Nephron progenitor cell (in vitro differentiated cells): ENCODE measurements around the gene DGKB.

Experiments
- DNase-seq: peaks from one replicate; pipeline ENCODE4 v3.0.0; 2021
- H3K27ac Mint-ChIP-seq: 2 replicates; pipeline ENCODE4 v1.8.0; 2021; ENCODE audit warnings: mild to moderate bottlenecking, moderate library complexity, mixed read lengths
- H3K27me3 Mint-ChIP-seq: 2 replicates; pipeline ENCODE4 v1.8.0; 2021; ENCODE audit warnings: mild to moderate bottlenecking, low read depth, mixed read lengths; ENCODE audit not compliant: poor library complexity
- H3K36me3 Mint-ChIP-seq: 2 replicates; pipeline ENCODE4 v1.8.0; 2021; ENCODE audit warnings: low read depth, mixed read lengths
- H3K4me1 Mint-ChIP-seq: 2 replicates; pipeline ENCODE4 v1.8.0; 2021; ENCODE audit warnings: mixed read lengths
- H3K4me3 Mint-ChIP-seq: 2 replicates; pipeline ENCODE4 v1.8.0; 2021; ENCODE audit warnings: mild to moderate bottlenecking, moderate library complexity, mixed read lengths
- H3K9me3 Mint-ChIP-seq: 2 replicates; pipeline ENCODE4 v1.8.0; 2021; ENCODE audit warnings: mild to moderate bottlenecking, moderate library complexity, mixed read lengths
- CTCF ChIP-seq: fragments of 200-600 bp; sonication (generic); IDR thresholded peaks from 2 replicates; pipeline ENCODE4 v1.5.0; 2021; ENCODE audit warnings: antibody characterized with exemption

Gene DGKB

DNA sequence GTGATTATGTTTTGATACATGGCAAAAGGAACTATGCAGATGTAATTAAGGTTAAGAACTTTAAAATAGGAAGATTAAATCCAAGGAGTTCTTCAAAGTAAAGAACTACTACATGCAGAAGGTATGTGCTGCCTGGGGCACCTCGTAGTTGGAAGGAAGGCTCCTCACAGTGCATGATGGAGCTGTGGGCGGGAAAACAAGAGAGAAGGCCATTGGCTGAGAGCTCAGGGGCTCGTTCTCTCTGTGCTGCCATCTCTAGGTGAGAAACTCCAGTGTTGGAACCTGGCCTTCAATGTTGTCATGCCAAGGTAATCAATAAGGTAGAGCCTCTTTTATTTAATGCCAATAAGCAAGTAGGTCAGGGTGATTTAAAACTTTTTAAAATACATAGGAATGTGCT is 521.7 kb downstream of the DGKB start:
- H3K27ac Mint-ChIP-seq, result no peak overlapping the region

GRCh38 chr7:14377646-14378266 is 524.8 kb downstream of the DGKB start:
- no peak overlapping the region for H3K27ac Mint-ChIP-seq

More for the DNA sequence above, 521.7 kb downstream of the DGKB start:
- DNase-seq, result no peak
- Mint-ChIP-seq H3K27me3 (no peaks in the 10 kb centered on the region), H3K36me3 (no peaks in the 10 kb centered on the region), H3K4me3 (no peak overlapping the region), H3K9me3 (no peaks in the 10 kb centered on the region), H3K4me1 (no peaks in the 10 kb centered on the region)
- no peak for TF ChIP-seq CTCF

GRCh38 chr7:14376711-14377110 is 525.8 kb downstream of the DGKB start:
- Mint-ChIP-seq H3K27ac (no peak overlapping the region), H3K9me3 (no peaks in the 10 kb centered on the region), H3K36me3 (no peaks in the 10 kb centered on the region), H3K27me3 (no peaks in the 10 kb centered on the region), H3K4me3 (no peak overlapping the region), H3K4me1 (no peaks in the 10 kb centered on the region)
- TF ChIP-seq CTCF, result no peak
- no peak for DNase-seq

More at GRCh38 chr7:14377646-14378266, 524.8 kb downstream of the DGKB start:
- no peaks in the 10 kb centered on the region for H3K27me3 Mint-ChIP-seq
- no peak overlapping the region for H3K4me3 Mint-ChIP-seq
- no peak for DNase-seq
- no peak for TF ChIP-seq CTCF
- no peaks in the 10 kb centered on the region for H3K36me3 Mint-ChIP-seq
- H3K9me3 Mint-ChIP-seq, result no peaks in the 10 kb centered on the region
- H3K4me1 Mint-ChIP-seq, result no peaks in the 10 kb centered on the region

DNA sequence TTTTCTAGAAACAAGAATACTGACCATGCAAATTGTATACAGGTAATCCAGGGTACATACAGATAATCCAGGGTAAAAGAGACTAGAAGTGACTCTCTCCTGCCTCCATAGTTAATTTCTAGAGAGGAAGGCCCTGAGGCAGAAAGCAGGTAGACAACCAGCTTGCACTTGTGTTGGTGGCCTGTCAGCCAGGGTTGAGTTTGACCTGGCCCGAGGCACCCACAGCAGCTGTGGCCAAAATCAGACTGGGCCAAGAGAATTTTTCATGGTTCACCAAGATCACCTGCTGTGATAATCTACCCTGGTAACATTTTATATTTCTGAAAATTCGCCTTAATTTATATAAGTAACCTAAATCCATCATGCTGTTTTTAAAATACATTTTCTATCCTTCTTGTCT is 526.6 kb downstream of the DGKB start:
- H3K9me3 Mint-ChIP-seq, result no peaks in the 10 kb centered on the region
- H3K27me3 Mint-ChIP-seq, result no peaks in the 10 kb centered on the region
- DNase-seq, result no peak
- no peak for TF ChIP-seq CTCF
- H3K27ac Mint-ChIP-seq, result no peak overlapping the region
- no peak overlapping the region for H3K4me3 Mint-ChIP-seq
- no peaks in the 10 kb centered on the region for H3K36me3 Mint-ChIP-seq
- no peaks in the 10 kb centered on the region for H3K4me1 Mint-ChIP-seq

- Mint-ChIP-seq H3K27ac (no peak overlapping the region), H3K27me3 (no peaks in the 10 kb centered on the region), H3K4me1 (no peaks in the 10 kb centered on the region), H3K9me3 (no peaks in the 10 kb centered on the region), H3K4me3 (no peak overlapping the region), H3K36me3 (no peaks in the 10 kb centered on the region)
- TF ChIP-seq CTCF, result no peak
- no peak for DNase-seq
Observed at GRCh38 chr7:14374336-14374735, 528.2 kb downstream of the DGKB start.

- no peak overlapping the region for H3K27ac Mint-ChIP-seq
- H3K27me3 Mint-ChIP-seq, result no peaks in the 10 kb centered on the region
- H3K9me3 Mint-ChIP-seq, result peaks cover 4% of the 10 kb centered on the region
- no peak for TF ChIP-seq CTCF
- no peak overlapping the region for H3K4me3 Mint-ChIP-seq
- no peaks in the 10 kb centered on the region for H3K4me1 Mint-ChIP-seq
- no peak for DNase-seq
- H3K36me3 Mint-ChIP-seq, result no peaks in the 10 kb centered on the region
Observed at GRCh38 chr7:14368285-14368684, 534.3 kb downstream of the DGKB start.
